Measurements from ENCODE around the gene SLC39A9.

GRCh38 chr14:69398053-69398817 lies at the start of gene SLC39A9, which contains the start of gene ERH:
- TF ChIP-seq, protein P1, sequence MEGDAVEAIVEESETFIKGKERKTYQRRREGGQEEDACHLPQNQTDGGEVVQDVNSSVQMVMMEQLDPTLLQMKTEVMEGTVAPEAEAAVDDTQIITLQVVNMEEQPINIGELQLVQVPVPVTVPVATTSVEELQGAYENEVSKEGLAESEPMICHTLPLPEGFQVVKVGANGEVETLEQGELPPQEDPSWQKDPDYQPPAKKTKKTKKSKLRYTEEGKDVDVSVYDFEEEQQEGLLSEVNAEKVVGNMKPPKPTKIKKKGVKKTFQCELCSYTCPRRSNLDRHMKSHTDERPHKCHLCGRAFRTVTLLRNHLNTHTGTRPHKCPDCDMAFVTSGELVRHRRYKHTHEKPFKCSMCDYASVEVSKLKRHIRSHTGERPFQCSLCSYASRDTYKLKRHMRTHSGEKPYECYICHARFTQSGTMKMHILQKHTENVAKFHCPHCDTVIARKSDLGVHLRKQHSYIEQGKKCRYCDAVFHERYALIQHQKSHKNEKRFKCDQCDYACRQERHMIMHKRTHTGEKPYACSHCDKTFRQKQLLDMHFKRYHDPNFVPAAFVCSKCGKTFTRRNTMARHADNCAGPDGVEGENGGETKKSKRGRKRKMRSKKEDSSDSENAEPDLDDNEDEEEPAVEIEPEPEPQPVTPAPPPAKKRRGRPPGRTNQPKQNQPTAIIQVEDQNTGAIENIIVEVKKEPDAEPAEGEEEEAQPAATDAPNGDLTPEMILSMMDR (IDR thresholded peaks at IDR 0.05; ENCODE audit: poor library complexity) = no peak
- TF ChIP-seq EZH2phosphoT487 (IDR thresholded peaks at IDR 0.05; ENCODE audit: low read depth, severe bottlenecking, unreplicated experiment) = no peak
- TF ChIP-seq EZH2 (IDR thresholded peaks at IDR 0.05; ENCODE audit: borderline replicate concordance) = no peak

All from hepatocyte (in vitro differentiated cells).